Measurements from ENCODE around the gene ZXDB. TPM values are rescaled to one million over a fixed set of nuclear protein-coding genes. Genes with fewer than 3 reads are reported as not detected.
A peak's percentile ranks its signal among the peaks of the same experiment; 100 is the strongest.
"Not testable (repeated sequence)": the region's sequence is repeated elsewhere in the genome, so short reads cannot be mapped to it uniquely, and the experiment has no call there.

ZXDB gene
- total and polyA plus RNA-seq, 2 donors (not counting 3 experiments of a cell fraction or from before 2014, with no cell fraction given), result 6.3 to 8.4 TPM

GRCh38 chrX:57582948-57583347 is 8.9 kb upstream of the ZXDB start:
- H3K27ac ChIP-seq (ENCODE audit: insufficient read depth, low read depth, low read length); H3K4me1 ChIP-seq (ENCODE audit: control insufficient read depth, extremely low read depth, insufficient read depth, low read length); BruUV-seq (replicated peaks); dilution Hi-C loops (cut with MboI; ENCODE audit: extremely low pct_ligation_motif_present, low sequenced_read_pairs); DNase-seq (ENCODE audit: low read depth, low spot score); H3K9ac ChIP-seq (replicated peaks; ENCODE audit: extremely low read depth, insufficient read depth, low read length); H3K9me1 ChIP-seq (replicated peaks; ENCODE audit: control insufficient read depth, extremely low read depth, insufficient read depth, low read length); H3K9me3 ChIP-seq (replicated peaks; ENCODE audit: control insufficient read depth, insufficient read depth, low read length); H3K4me3 ChIP-seq (replicated peaks in 1 of 3; ENCODE audit: insufficient read depth in 1 of 3, low read depth in 1 of 3, low read length in 3 of 3); H3K36me3 ChIP-seq (ENCODE audit: control insufficient read depth in 2 of 2, extremely low read depth in 1 of 2, insufficient read depth in 2 of 2, low read length in 2 of 2); FAIRE-seq; POLR2A ChIA-PET; H3K4me2 ChIP-seq (ENCODE audit: insufficient read depth, low read length); H2AFZ ChIP-seq (ENCODE audit: low read depth, low read length); H3K27me3 ChIP-seq (ENCODE audit: control insufficient read depth in 2 of 2, insufficient read depth in 2 of 2, low read length in 2 of 2); H3K79me2 ChIP-seq (ENCODE audit: control insufficient read depth, insufficient read depth, low read length); H4K20me1 ChIP-seq (replicated peaks; ENCODE audit: control insufficient read depth, extremely low read depth, insufficient read depth, low read length): not testable (repeated sequence)
- CTCF ChIA-PET, result interaction anchor here (0.9 to 1.4 kb wide), 4 partner anchors 9 to 347 kb away, joined by 3 to 8 read pairs (median 4); no protein-coding TSS in a partner anchor
- peak in 1 of 2 donors; percentile 26 for TF ChIP-seq CTCF (IDR thresholded peaks at IDR 0.05; ENCODE audit: extremely low read depth in 1 of 2, insufficient read depth in 1 of 2, low read depth in 1 of 2, low read length in 2 of 2)
- intact Hi-C loops (cut with micrococcal nuclease), result loop anchor here (2.0 kb wide), 1 partner anchor 234 kb away; no protein-coding TSS in a partner anchor

GRCh38 chrX:57583477-57583876 is 8.3 kb upstream of the ZXDB start:
- Histone ChIP-seq H2AFZ (ENCODE audit: low read depth, low read length) (no peak overlapping the region), H4K20me1 (replicated peaks; ENCODE audit: control insufficient read depth, extremely low read depth, insufficient read depth, low read length) (no peaks in the 10 kb centered on the region), H3K27me3 (ENCODE audit: control insufficient read depth in 2 of 2, insufficient read depth in 2 of 2, low read length in 2 of 2) (no peaks in the 10 kb centered on the region), H3K27ac (ENCODE audit: insufficient read depth, low read depth, low read length) (no peak overlapping the region), H3K79me2 (ENCODE audit: control insufficient read depth, insufficient read depth, low read length) (no peaks in the 10 kb centered on the region), H3K9me1 (replicated peaks; ENCODE audit: control insufficient read depth, extremely low read depth, insufficient read depth, low read length) (no peaks in the 10 kb centered on the region), H3K9me3 (replicated peaks; ENCODE audit: control insufficient read depth, insufficient read depth, low read length) (no peaks in the 10 kb centered on the region), H3K9ac (replicated peaks; ENCODE audit: extremely low read depth, insufficient read depth, low read length) (no peak overlapping the region), H3K36me3 (ENCODE audit: control insufficient read depth in 2 of 2, extremely low read depth in 1 of 2, insufficient read depth in 2 of 2, low read length in 2 of 2) (no peaks in the 10 kb centered on the region), H3K4me2 (ENCODE audit: insufficient read depth, low read length) (no peak overlapping the region), H3K4me1 (ENCODE audit: control insufficient read depth, extremely low read depth, insufficient read depth, low read length) (no peaks in the 10 kb centered on the region), H3K4me3 (replicated peaks in 1 of 3; ENCODE audit: insufficient read depth in 1 of 3, low read depth in 1 of 3, low read length in 3 of 3) (no peak overlapping the region)
- DNase-seq (ENCODE audit: low read depth, low spot score) (no peak), FAIRE-seq (no peak)
- no TSS peak for BruUV-seq (replicated peaks)
- ChIA-PET POLR2A (no interaction called here), CTCF (interaction anchor here (0.9 to 1.4 kb wide), 4 partner anchors 9 to 347 kb away, joined by 3 to 8 read pairs (median 4); no protein-coding TSS in a partner anchor)
- TF ChIP-seq POLR2A (IDR thresholded peaks at IDR 0.05; ENCODE audit: low read depth, low read length) (no peak), JUN (IDR thresholded peaks at IDR 0.05; ENCODE audit: borderline replicate concordance, insufficient read depth, insufficient read length, low read depth) (no peak), GATA2 (IDR thresholded peaks at IDR 0.05; ENCODE audit: insufficient read depth, insufficient read length, low read depth, low read length) (no peak), FOS (IDR thresholded peaks at IDR 0.05; ENCODE audit: borderline replicate concordance, insufficient read depth, low read length) (no peak), MAX (IDR thresholded peaks at IDR 0.05; ENCODE audit: insufficient read depth, insufficient read length) (no peak), CTCF (IDR thresholded peaks at IDR 0.05; ENCODE audit: extremely low read depth in 1 of 2, insufficient read depth in 1 of 2, low read depth in 1 of 2, low read length in 2 of 2) (no peak), EZH2 (IDR thresholded peaks at IDR 0.05; ENCODE audit: borderline replicate concordance, low read depth, low read length, severe bottlenecking) (no peak), POLR2AphosphoS5 (IDR thresholded peaks at IDR 0.05; ENCODE audit: insufficient read depth, low read depth, low read length) (no peak), MYC (IDR thresholded peaks at IDR 0.05; ENCODE audit: low read depth, low read length) (no peak)
- intact Hi-C loops (cut with micrococcal nuclease), result loop anchor here (2.0 kb wide), 1 partner anchor 233 kb away; no protein-coding TSS in a partner anchor
- dilution Hi-C loops (cut with MboI; ENCODE audit: extremely low pct_ligation_motif_present, low sequenced_read_pairs), result no loop called here
